GM19238 (cell line): ENCODE measurements around the gene PLAC1.

Experiments
- DNase-seq: peaks from one replicate; pipeline ENCODE4 v3.0.0; 2011; ENCODE audit warnings: low spot score; ENCODE audit not compliant: insufficient read length

The PLAC1 gene

DNA sequence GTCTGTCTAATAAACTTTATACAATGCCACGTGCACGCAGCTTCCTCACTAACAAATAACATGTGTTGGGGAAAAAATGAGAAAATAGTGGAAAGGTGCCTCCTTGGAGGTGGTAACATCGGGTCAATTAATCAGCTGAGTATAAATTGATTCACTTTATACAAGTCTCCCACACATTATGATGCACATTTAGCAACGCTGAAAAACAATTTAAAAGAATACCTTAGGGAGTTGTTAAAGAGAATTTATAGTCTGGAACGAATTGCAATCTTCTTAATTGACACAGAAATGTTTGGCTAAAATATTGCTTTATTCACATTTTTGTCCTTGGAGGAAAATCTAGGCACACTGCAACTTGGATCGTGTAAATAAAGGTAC lies 114.1 kb downstream of the PLAC1 start:
- DNase-seq = no peak

DNA sequence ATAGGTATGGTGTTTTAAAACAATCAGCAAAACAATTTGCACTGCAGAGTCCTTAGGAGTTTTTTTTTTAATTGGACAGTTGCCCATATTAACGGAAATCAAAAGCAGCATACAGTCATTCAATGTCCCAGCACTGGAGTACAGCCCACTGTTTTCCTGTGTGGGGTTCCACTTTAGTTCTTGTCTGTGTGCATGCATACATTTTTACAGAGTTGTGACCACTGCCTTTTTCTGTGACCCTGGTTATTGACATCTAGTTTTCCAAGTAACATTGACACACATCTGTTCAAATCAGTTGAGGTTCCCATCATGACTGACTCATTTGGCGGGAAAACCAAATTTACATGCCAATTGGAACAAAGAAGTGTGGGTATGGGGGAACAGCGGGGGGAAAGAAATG lies 115.0 kb downstream of the PLAC1 start:
- DNase-seq = no peak

DNA sequence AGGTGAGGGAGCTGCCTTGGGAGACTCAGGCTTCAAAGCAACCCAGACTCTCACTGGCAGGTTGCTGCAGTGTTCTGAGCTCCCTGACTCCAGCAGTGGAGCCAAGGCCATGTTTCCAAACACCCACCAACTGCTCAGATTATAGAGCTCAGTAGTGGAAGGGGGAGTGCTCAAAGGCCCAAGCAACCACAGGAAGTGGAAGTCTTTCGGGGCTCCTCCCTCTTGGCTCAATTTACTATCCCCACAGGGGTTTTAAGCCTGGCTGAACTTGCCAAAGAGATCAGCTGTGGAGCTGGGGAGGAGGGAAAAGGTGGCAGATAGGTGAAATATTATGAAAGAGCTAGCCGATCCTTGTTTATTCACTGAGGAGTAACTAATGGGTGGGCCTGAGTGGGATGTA lies 115.8 kb downstream of the PLAC1 start:
- no peak for DNase-seq

- DNase-seq = no peak
Measured at GRCh38 chrX:134541906-134542305, 116.4 kb downstream of the PLAC1 start.

- DNase-seq = no peak
Measured at GRCh38 chrX:134538316-134538715, 120.0 kb downstream of the PLAC1 start.

- DNase-seq = no peak
Measured at GRCh38 chrX:134537179-134537955, 120.9 kb downstream of the PLAC1 start.

DNA sequence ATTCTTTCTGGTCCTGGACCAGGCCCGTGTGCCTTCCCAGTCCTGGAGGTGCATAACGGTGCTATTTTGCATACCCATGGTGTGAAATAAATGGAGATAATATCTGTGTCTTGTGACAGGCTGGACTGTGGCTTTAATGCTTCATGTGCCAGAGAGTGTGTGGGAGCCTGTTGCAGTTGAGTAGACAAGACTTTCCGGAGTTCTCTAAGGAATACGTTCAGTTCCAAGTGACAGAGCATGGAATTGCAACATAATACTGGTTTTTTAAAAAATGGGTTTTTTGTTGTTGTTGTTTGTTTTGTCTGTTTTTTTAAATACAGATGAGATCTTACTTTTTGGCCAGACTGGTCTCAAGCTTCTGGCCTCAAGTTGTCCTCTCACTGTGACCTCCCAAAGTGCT lies 124.3 kb downstream of the PLAC1 start:
- DNase-seq = no peak

DNA sequence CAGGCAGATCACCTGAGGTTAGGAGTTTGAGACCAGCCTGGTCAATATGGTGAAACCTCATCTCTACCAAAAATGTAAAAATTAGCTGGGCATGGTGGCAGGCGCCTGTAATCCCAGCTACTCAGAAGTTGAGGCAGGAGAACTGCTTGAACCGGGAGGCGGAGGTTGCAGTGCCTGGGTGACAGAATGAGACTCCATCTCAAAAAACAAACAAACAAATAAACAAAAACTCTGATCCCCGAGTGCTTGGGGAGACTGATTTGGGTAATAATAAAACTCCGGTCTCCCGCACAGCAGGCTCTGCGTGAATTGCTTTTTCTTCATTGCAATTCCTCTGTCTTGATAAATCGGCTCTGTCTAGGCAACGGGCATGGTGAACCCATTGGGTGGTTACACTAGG lies 124.9 kb downstream of the PLAC1 start:
- DNase-seq = no peak

- no peak for DNase-seq
Measured at GRCh38 chrX:134530845-134531244, 127.4 kb downstream of the PLAC1 start.

DNA sequence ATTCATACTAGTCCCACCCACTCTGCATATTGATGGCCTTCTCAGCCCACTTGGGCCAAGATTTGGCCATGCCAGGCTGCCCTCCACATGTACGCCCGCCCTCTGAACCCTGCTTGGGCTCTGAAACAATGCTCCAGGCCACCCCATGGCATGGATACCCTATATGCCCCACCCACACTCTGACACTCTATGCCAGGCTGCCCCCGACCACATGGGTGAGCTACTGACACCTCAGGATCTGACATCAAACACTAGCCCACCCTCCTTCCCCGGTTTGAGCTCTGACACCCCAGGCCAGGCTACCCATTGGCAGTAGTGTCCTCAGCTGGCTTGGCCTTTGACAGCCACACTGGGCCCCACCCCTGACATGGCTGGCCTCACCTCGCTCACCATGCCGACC lies 128.8 kb downstream of the PLAC1 start:
- no peak for DNase-seq

DNA sequence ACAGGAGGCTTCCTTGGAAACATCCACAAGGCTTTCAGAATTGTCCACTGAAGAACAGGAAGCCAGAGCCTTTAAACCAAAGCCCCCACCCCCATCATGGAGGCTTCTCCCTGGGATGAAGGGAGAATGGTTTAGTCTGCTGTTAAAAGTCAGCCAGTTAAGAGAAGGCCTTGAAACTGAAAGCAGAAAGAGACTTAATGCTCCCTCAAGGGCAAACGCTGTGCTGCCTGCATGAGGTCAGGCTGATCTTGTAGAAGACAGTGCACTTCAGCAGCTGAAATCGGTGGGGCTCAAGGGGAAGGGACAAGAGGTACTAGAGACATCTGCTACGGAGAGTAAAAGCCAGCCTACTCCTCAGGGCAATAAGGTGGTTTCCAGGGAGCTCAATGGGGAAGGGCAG lies 129.3 kb downstream of the PLAC1 start:
- DNase-seq = no peak

DNA sequence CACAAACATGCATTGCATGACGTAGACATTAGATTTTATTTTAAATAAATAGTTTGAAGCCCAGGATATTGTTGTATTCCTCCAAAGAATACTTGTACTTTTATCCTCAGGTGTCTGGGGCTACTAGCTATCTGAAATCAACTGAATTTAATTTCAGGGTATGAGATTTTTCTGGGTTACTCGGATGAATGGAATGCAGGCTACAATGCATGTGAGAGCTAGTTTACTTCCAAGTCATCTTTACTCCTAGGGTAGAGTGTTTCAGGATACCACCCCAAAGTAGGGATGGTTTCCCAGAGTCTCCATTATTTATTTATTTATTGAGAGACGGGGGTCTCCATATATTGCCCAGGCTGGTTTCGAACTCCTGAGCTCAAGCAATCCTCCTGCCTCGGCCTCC lies 131.9 kb downstream of the PLAC1 start:
- DNase-seq = no peak

GRCh38 chrX:134525086-134525792 lies 133.0 kb downstream of the PLAC1 start:
- DNase-seq = no peak

DNA sequence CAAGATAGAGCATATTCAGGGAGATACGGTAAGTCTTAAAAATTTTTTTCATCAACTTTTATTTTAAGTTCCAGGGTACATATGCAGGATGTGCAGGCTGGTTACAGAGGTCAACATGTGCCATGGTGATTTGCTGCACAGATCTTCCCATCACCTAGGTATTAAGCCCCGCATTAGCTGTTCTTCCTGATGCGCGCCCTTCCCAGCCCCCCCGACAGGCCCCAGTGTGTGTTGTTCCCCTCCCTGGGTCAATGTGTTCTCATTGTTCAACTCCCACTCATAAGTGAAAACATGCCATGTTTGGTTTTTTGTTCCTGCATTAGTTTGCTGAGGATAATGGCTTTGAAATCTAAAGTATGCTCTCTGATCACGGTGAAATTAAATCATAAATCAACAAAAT lies 134.1 kb downstream of the PLAC1 start:
- no peak for DNase-seq

GRCh38 chrX:134520860-134521390 lies 137.3 kb downstream of the PLAC1 start:
- DNase-seq = no peak
